Heart left ventricle (tissue), 16 donors: ENCODE results near the gene IL19. TPM values are rescaled to one million over a fixed set of nuclear protein-coding genes. Genes with fewer than 3 reads are reported as not detected.

Experiments
- ATAC-seq, 4 donors: fragments of 200-7000 bp; cut with Tn5 transposase; one replicate each; pipeline ENCODE4 v1.9.1; 2020 to 2022; ENCODE audit warnings: moderate library complexity in 4 of 4, mild to moderate bottlenecking in 3 of 4, moderate number of reproducible peaks in 1 of 4
- DNase-seq, 5 donors: peaks; one replicate each; pipeline ENCODE4 v3.0.0-alpha.2; 2020
- H3K27ac ChIP-seq, 12 donors: fragments of 200-600 bp; sonication (generic) in 4 of 12; one replicate each; pipeline versions ENCODE4 v1.5.0 to v1.8.0; 2016 to 2022; ENCODE audit warnings: mild to moderate bottlenecking in 2 of 12
- H3K27me3 ChIP-seq, 9 donors: fragments of 200-600 bp; sonication (generic) in 2 of 9; one replicate each; pipeline versions ENCODE4 v1.5.1 to v1.8.0; 2016 to 2022; ENCODE audit warnings: mild to moderate bottlenecking in 3 of 9
- H3K36me3 ChIP-seq, 9 donors: fragments of 200-600 bp; sonication (generic) in 2 of 9; one replicate each; pipeline versions ENCODE4 v1.5.0 to v1.8.0; 2018 to 2022; ENCODE audit warnings: mild to moderate bottlenecking in 2 of 9
- H3K4me1 ChIP-seq, 12 donors: fragments of 200-600 bp; sonication (generic) in 4 of 12; one replicate each; pipeline versions ENCODE4 v1.5.0 to v1.8.0; 2016 to 2022; ENCODE audit warnings: mild to moderate bottlenecking in 3 of 12
- H3K4me3 ChIP-seq, 12 donors: fragments of 200-600 bp; sonication (generic) in 4 of 12; one replicate each; pipeline versions ENCODE4 v1.5.0 to v1.8.0; 2017 to 2022; ENCODE audit warnings: mild to moderate bottlenecking in 9 of 12, moderate library complexity in 4 of 12
- H3K9me3 ChIP-seq, 12 donors: fragments of 200-600 bp; sonication (generic) in 4 of 12; one replicate each; pipeline versions ENCODE4 v1.5.0 to v1.8.0; 2016 to 2022; ENCODE audit warnings: mild to moderate bottlenecking in 1 of 12
- POLR2A ChIP-seq, 2 donors: fragments of 450-650 bp; IDR thresholded peaks; one replicate each; pipeline ENCODE4 v1.6.1; 2017; ENCODE audit warnings: antibody characterized with exemption in 2 of 2, mild to moderate bottlenecking in 2 of 2, moderate library complexity in 2 of 2
- WGBS, 4 donors: extraction: QIAGEN DNeasy Blood & Tissue Kit in 2 of 4; methylation state at CpG; one replicate each; pipeline versions ENCODE4 v1.1.5 to v1.1.7; 2013 to 2018; 5-methylcytosine and 5-hydroxymethylcytosine counted together
- intact Hi-C, 10 donors: fragments of 100-400 bp; cut with DNase I; formaldehyde crosslinking; loops; one replicate each; pipeline versions ENCODE4 v1.11.1 to v1.14.2; 2022
- polyA plus RNA-seq, 2 donors: library from polyadenylated mRNA; stranded (reverse); fragments of 200-250 nt; gene quantifications; one replicate each; pipeline ENCODE4 v1.2.3, GENCODE V29; 2013
- total RNA-seq, 9 donors: library from RNA; depleted of rRNA in 2 of 9; stranded (reverse); fragments of >200 nt in 2 of 9; fragmentation: NEBNext Ultra II Directional in 3 of 9; extraction: Animal tissue kit (Norgen Biotek cat#: 25700) in 3 of 9; gene quantifications; one replicate each; pipeline versions ENCODE4 v1.1.0 to v1.2.4, GENCODE V29; 2016 to 2023
- TF ChIP-seq, protein P1 (sequence below), 12 donors: fragments of 200-600 bp; sonication (generic) in 4 of 12; IDR thresholded peaks; one replicate each; pipeline versions ENCODE4 v1.5.0 to v1.8.0; 2018 to 2022; ENCODE audit warnings: antibody characterized with exemption in 12 of 12, mild to moderate bottlenecking in 5 of 12
- donor health status: ischemic (EF 13 %, LVEDD 7.1; RV severe dilation, severe dysfunction).
- donor health status: healthy with polysubstance abuse.
- donor health status: DM: no; HTN: yes; CAD: no.
- donor health status: DM: no; HTN: no; CAD: no.
- donor health status: ischemic (EF 25% LVEDD 6.9; RV normal size, moderate dysfunction).
- donor health status: ischemic (EF 25% LVEDD 5.7; RV mildly dilated, moderate dysfunction).
- donor health status: healthy.
- donor health status: DM: yes; HTN: yes; CAD: no.
- donor health status: ischemic (EF 35%, LVEDD 5.7; RV mildly dilated, moderate dysfunction).
- donor health status: nonischemic (EF 11% LVEDD 7.7; RV severe dilation, severe dysfunction).
- donor health status: DM: yes; HTN: yes; CAD: no.
- donor health status: PGD.
- donor health status: ischemic (EF 29% LVEDD 5.4; RV normal size, mild dysfunction).
- donor health status: nonischemic (EF 23%, LVEDD 6.1; RV moderate dilation, normal function).

Gene IL19
- total and polyA plus RNA-seq, 11 donors: not detected

DNA sequence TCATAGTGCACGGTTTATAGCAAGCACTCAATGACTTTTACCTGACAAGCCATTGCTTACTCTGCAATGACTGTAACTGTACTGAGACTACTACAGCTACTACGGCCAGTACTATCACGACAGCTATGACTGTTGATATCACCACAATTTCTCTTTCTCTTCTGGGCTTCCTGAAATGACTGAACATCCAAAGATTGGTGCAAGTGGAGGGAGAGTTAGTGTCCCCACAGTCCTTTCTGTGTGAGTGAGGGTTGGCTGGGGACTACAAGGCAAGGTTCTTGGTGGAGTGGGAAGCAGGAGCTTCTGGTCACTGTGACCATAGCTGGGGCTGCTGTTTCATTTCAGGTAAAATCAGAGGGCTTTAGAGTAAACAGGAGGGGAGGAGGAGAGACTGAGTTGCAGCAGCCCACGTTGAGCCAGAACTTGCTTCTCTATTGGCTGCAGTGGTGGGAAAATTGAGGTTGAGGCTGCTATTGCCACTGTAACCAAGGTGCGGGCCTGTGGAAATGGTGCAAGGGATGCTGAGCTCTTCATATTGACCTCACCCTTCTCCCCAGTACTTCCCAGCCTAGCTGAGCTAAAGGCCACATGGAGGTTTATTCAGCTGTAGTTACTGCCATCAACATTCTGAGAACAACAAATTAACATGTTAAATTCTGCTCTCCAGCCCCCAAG, 15.8 kb downstream of the IL19 start:
- Histone ChIP-seq H3K27me3 (no peaks in the 10 kb centered on the region), H3K4me3 (no peak overlapping the region), H3K9me3 (no peaks in the 10 kb centered on the region), H3K27ac (no peak overlapping the region), H3K36me3 (no peaks in the 10 kb centered on the region), H3K4me1 (peaks cover 0 to 21% (median 0%) of the 10 kb centered on the region in 12 donors)
- ATAC-seq (no peak), DNase-seq (no peak)
- WGBS, 4 donors: 80 to 91% (median 87%) methylated on average over 5 of the region's 5 CpGs
- no peak for TF ChIP-seq POLR2A (IDR thresholded peaks at IDR 0.05)
- TF ChIP-seq, protein P1, sequence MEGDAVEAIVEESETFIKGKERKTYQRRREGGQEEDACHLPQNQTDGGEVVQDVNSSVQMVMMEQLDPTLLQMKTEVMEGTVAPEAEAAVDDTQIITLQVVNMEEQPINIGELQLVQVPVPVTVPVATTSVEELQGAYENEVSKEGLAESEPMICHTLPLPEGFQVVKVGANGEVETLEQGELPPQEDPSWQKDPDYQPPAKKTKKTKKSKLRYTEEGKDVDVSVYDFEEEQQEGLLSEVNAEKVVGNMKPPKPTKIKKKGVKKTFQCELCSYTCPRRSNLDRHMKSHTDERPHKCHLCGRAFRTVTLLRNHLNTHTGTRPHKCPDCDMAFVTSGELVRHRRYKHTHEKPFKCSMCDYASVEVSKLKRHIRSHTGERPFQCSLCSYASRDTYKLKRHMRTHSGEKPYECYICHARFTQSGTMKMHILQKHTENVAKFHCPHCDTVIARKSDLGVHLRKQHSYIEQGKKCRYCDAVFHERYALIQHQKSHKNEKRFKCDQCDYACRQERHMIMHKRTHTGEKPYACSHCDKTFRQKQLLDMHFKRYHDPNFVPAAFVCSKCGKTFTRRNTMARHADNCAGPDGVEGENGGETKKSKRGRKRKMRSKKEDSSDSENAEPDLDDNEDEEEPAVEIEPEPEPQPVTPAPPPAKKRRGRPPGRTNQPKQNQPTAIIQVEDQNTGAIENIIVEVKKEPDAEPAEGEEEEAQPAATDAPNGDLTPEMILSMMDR (IDR thresholded peaks at IDR 0.05): no peak
- intact Hi-C loops: no loop called here

DNA sequence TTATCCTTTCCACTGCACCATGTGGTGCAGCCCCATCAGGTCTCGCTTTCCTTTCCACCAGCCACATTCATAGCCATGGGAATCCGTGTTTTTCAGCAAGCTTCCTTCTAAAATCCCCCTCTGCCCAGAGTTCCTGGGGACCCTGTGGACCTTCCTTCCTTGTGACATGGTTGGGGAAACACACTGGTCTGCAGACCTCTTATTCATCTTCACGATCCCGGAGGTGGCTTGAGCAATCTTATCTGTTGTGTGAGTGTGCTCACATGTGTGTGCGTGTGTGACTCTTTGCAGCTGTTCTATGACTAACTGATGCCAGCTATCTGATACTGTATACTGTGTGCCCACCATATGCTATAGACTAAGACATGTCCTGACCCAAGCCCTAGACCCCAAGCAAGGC, 17.3 kb downstream of the IL19 start:
- Histone ChIP-seq H3K4me1 (peaks cover 0 to 24% (median 0%) of the 10 kb centered on the region in 12 donors), H3K36me3 (no peaks in the 10 kb centered on the region), H3K9me3 (no peaks in the 10 kb centered on the region), H3K4me3 (no peak overlapping the region), H3K27ac (no peak overlapping the region), H3K27me3 (no peaks in the 10 kb centered on the region)
- WGBS, 4 donors: 79 to 88% (median 82%) methylated on average over 5 of the region's 5 CpGs
- ATAC-seq (no peak), DNase-seq (no peak)
- intact Hi-C loops: no loop called here
- TF ChIP-seq, protein P1 (IDR thresholded peaks at IDR 0.05): no peak
- no peak for TF ChIP-seq POLR2A (IDR thresholded peaks at IDR 0.05)

DNA sequence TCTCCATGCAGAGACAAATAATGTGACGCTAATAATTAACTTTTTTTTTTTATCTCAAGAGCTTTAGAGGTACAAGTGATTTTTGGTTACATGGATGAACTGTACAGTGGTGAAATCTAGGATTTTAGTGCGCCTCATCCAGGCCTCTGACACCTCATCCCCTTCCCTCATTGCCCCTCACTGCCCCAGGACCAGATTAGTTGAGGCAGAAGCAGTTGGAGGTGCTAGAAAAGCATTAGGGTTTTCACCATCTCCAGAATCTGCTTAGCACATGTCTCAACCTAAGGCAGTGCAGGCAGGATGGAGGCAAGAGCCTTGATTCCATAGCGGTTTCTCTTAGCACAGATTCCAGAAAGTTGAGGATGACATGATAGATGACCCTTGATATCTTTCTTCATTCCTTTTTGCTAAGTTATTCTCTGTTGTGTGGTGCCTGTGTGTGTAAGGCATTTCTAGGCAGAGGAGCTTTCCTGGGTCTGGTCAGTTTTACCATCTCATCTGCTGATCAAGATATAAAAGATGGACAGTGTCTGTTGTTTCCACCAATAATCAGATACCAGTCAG, 18.0 kb downstream of the IL19 start:
- WGBS, 4 donors: 90 to 95% (median 92%) methylated on average over 3 of the region's 3 CpGs
- peaks cover 0 to 21% (median 0%) of the 10 kb centered on the region in 12 donors for H3K4me1 ChIP-seq
- DNase-seq (no peak), ATAC-seq (no peak)
- TF ChIP-seq, protein P1 (IDR thresholded peaks at IDR 0.05): no peak
- no peak for TF ChIP-seq POLR2A (IDR thresholded peaks at IDR 0.05)
- H3K27me3 ChIP-seq: no peaks in the 10 kb centered on the region
- intact Hi-C loops: no loop called here
- no peaks in the 10 kb centered on the region for H3K36me3 ChIP-seq
- H3K4me3 ChIP-seq: no peak overlapping the region
- no peaks in the 10 kb centered on the region for H3K9me3 ChIP-seq
- H3K27ac ChIP-seq: no peak overlapping the region

DNA sequence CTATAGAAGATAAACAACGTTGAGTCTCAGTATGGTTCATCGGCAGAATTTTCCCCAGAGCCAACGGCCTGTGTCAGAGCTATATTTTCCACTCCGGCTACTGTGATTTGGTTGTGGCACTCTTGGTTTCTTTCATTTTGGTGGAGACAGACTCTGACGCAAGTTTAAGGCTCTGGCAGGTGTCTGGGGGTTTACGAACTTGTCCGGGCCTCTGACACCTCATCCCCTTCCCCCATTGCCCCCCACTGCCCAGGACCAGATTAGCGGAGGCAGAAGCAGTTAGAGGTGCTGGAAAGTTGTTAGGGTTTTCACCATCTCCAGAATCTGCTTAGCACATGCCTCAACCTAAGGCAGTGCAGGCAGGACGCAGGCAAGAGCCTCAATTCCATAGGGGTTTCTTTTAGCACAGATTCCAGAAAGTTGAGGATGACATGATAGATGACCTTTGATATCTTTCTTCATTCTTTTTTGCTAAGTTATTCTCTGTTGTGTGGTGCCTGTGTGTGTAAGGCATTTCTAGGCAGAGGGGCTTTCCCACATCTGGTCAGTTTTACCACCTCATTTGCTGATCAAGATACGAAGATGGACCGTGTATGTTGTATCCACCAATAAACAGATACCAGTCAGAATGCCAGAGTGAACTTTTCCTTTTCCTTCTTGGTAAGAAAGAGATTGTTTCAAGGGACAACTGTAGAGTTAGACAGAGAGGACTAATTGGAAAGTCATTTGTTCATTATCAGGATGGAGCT, 20.1 kb downstream of the IL19 start:
- Histone ChIP-seq H3K4me1 (peaks cover 0 to 8% (median 0%) of the 10 kb centered on the region in 12 donors), H3K27me3 (no peaks in the 10 kb centered on the region), H3K9me3 (no peaks in the 10 kb centered on the region), H3K27ac (no peak overlapping the region), H3K36me3 (no peaks in the 10 kb centered on the region), H3K4me3 (no peak overlapping the region)
- DNase-seq (no peak), ATAC-seq (no peak)
- 85 to 88% (median 87%) methylated on average over 11 of the region's 11 CpGs for WGBS, 4 donors
- TF ChIP-seq POLR2A (IDR thresholded peaks at IDR 0.05): no peak
- TF ChIP-seq, protein P1 (IDR thresholded peaks at IDR 0.05): no peak
- intact Hi-C loops: no loop called here
